Measurements from ENCODE around the gene NPHP4. TPM values are rescaled to one million over a fixed set of nuclear protein-coding genes. Genes with fewer than 3 reads are reported as not detected.

NPHP4 gene
- total RNA-seq, 1 experiment from 2014 or later: 20.0 TPM

DNA sequence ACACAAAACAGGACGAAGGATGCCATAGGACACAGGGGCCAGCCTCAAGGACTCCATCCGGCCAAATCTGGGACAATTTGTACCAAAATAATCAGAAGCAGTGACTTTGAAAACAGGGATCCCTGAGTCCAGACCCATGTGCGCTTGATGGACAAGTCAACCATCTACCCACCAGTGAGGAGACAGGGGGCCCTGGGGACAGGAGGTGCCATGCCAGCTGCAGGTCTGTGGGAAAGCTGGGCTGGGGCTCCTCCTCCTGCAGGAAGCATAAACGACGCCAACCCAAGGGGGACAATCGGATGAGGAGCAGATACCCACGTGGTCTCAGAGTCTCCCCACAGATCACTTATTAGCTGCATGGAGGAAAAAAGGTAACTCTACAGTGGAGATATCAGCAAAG lies 50.6 kb downstream of the NPHP4 start:
- ChIA-PET POLR2A (no interaction called here), RAD21 (ENCODE audit: low non-redundant PET in 1 of 2, low total read pairs in 2 of 2, uncharacterized antibody in 2 of 2, unreplicated experiment in 2 of 2) (no interaction called here), CTCF (no interaction called here)
- no TSS peak for BruUV-seq (replicated peaks)
- no peaks in the 10 kb centered on the region for H3K27me3 ChIP-seq (ENCODE audit: insufficient read depth, low read length)
- H3K9me2 ChIP-seq (ENCODE audit: insufficient read depth): no peaks in the 10 kb centered on the region
- no peak overlapping the region for H3K9ac ChIP-seq (ENCODE audit: low read length)
- intact Hi-C loops (cut with micrococcal nuclease): no loop called here
- H3K36me3 ChIP-seq (ENCODE audit: control insufficient read depth in 1 of 2, insufficient read depth in 2 of 2, low read length in 2 of 2): peaks cover 0 to 5% of the 10 kb centered on the region in 2 experiments; a peak in 2 of 4 replicates
- H3K79me2 ChIP-seq (ENCODE audit: insufficient read depth, low read length): no peaks in the 10 kb centered on the region
- no peaks in the 10 kb centered on the region for H3K4me1 ChIP-seq (ENCODE audit: control insufficient read depth in 1 of 2, insufficient read depth in 2 of 2, low read length in 2 of 2)
- no peak overlapping the region for H3K27ac ChIP-seq (ENCODE audit: low read depth, low read length)
- no peak overlapping the region for H3K4me3 ChIP-seq (replicated peaks in 1 of 2; ENCODE audit: low read depth in 1 of 2, low read length in 2 of 2)
- no peak for DNase-seq (ENCODE audit: low read depth, low spot score)
- H2AFZ ChIP-seq (ENCODE audit: low read depth, low read length, poor library complexity, severe bottlenecking): no peak overlapping the region
- no peak for TF ChIP-seq ZNF274 (IDR thresholded peaks at IDR 0.05; ENCODE audit: low read depth, low read length)
- no peaks in the 10 kb centered on the region for H4K20me1 ChIP-seq (ENCODE audit: insufficient read depth)
- H3K9me3 ChIP-seq (ENCODE audit: control insufficient read depth in 1 of 2, insufficient read depth in 1 of 2, low read depth in 1 of 2, low read length in 2 of 2): no peaks in the 10 kb centered on the region
- H3K4me2 ChIP-seq (ENCODE audit: low read length): no peak overlapping the region
- ATAC-seq: no peak

GRCh38 chr1:5940723-5941407 lies 51.4 kb downstream of the NPHP4 start:
- ChIA-PET CTCF (no interaction called here), POLR2A (no interaction called here), RAD21 (ENCODE audit: low non-redundant PET in 1 of 2, low total read pairs in 2 of 2, uncharacterized antibody in 2 of 2, unreplicated experiment in 2 of 2) (no interaction called here)
- ATAC-seq: no peak
- H3K4me3 ChIP-seq (replicated peaks in 1 of 2; ENCODE audit: low read depth in 1 of 2, low read length in 2 of 2): no peak overlapping the region
- H3K4me2 ChIP-seq (ENCODE audit: low read length): no peak overlapping the region
- H2AFZ ChIP-seq (ENCODE audit: low read depth, low read length, poor library complexity, severe bottlenecking): no peak overlapping the region
- H4K20me1 ChIP-seq (ENCODE audit: insufficient read depth): no peaks in the 10 kb centered on the region
- intact Hi-C loops (cut with micrococcal nuclease): no loop called here
- H3K9me2 ChIP-seq (ENCODE audit: insufficient read depth): no peaks in the 10 kb centered on the region
- H3K27me3 ChIP-seq (ENCODE audit: insufficient read depth, low read length): no peaks in the 10 kb centered on the region
- no peaks in the 10 kb centered on the region for H3K4me1 ChIP-seq (ENCODE audit: control insufficient read depth in 1 of 2, insufficient read depth in 2 of 2, low read length in 2 of 2)
- H3K36me3 ChIP-seq (ENCODE audit: control insufficient read depth in 1 of 2, insufficient read depth in 2 of 2, low read length in 2 of 2): no peaks in the 10 kb centered on the region; a peak in 1 of 4 replicates
- no peak overlapping the region for H3K9ac ChIP-seq (ENCODE audit: low read length)
- BruUV-seq (replicated peaks): no TSS peak
- H3K79me2 ChIP-seq (ENCODE audit: insufficient read depth, low read length): no peaks in the 10 kb centered on the region
- DNase-seq (ENCODE audit: low read depth, low spot score): no peak
- H3K9me3 ChIP-seq (ENCODE audit: control insufficient read depth in 1 of 2, insufficient read depth in 1 of 2, low read depth in 1 of 2, low read length in 2 of 2): no peaks in the 10 kb centered on the region
- no peak overlapping the region for H3K27ac ChIP-seq (ENCODE audit: low read depth, low read length)
- TF ChIP-seq ELF1 (IDR thresholded peaks at IDR 0.05; ENCODE audit: borderline replicate concordance, low read depth): no peak
- no peak for TF ChIP-seq SP1 (IDR thresholded peaks at IDR 0.05; ENCODE audit: low read depth)
- no peak for TF ChIP-seq POLR2AphosphoS5 (IDR thresholded peaks at IDR 0.05; ENCODE audit: low read depth, low read length)
- TF ChIP-seq EZH2phosphoT487 (IDR thresholded peaks at IDR 0.05; ENCODE audit: borderline replicate concordance): no peak
